Body of pancreas (tissue), 4 donors: Measurements from ENCODE around the gene EPHB1. TPM values are rescaled to one million over a fixed set of nuclear protein-coding genes. Genes with fewer than 3 reads are reported as not detected.

ENCODE experiments used
- ATAC-seq: fragments of 150-250 bp; one replicate; pipeline ENCODE4 v1.9.1; 2016
- DNase-seq, 4 donors: peaks; one replicate each; pipeline ENCODE4 v3.0.0-alpha.2; 2019
- H3K27ac ChIP-seq, 4 donors: fragments of 200-600 bp; sonication (generic); 1 replicate in 3 of 4; 2 replicates in 1 of 4; pipeline versions ENCODE4 v1.5.1 to v1.6.1; 2016 to 2019; ENCODE audit warnings: mild to moderate bottlenecking in 1 of 4, mixed read lengths in 1 of 4, moderate library complexity in 1 of 4
- H3K27me3 ChIP-seq, 2 donors: fragments of 200-600 bp; sonication (generic); one replicate each; pipeline ENCODE4 v1.6.0; 2016; ENCODE audit warnings: mild to moderate bottlenecking in 1 of 2
- H3K36me3 ChIP-seq, 2 donors: fragments of 200-600 bp; sonication (generic); replicated peaks in 1 of 2; 2 replicates each; pipeline ENCODE4 v1.5.1; 2016; ENCODE audit warnings: low read depth in 2 of 2; ENCODE audit not compliant: insufficient read depth in 1 of 2
- H3K4me1 ChIP-seq: fragments of 200-600 bp; sonication (generic); one replicate; pipeline ENCODE4 v1.6.0; 2016
- H3K4me3 ChIP-seq, 2 donors: fragments of 200-600 bp; sonication (generic); 1 replicate in 1 of 2; 2 replicates in 1 of 2; pipeline ENCODE4 v1.5.1; 2016 to 2019
- H3K9me3 ChIP-seq, 3 donors: fragments of 200-600 bp; sonication (generic); 1 replicate in 2 of 3; 2 replicates in 1 of 3; pipeline ENCODE4 v1.5.1; 2016
- POLR2A ChIP-seq, 3 donors: fragments of 450-650 bp; IDR thresholded peaks; one replicate each; pipeline ENCODE4 v1.6.1; 2016; ENCODE audit warnings: antibody characterized with exemption in 3 of 3, mild to moderate bottlenecking in 2 of 3
- WGBS, 2 donors: methylation state at CpG; one replicate each; pipeline ENCODE4 v1.1.5; 2017; 5-methylcytosine and 5-hydroxymethylcytosine counted together
- intact Hi-C: fragments of 100-400 bp; cut with DNase I; formaldehyde crosslinking; loops from one replicate; pipeline ENCODE4 v1.15.1; 2023
- total RNA-seq, 2 donors: library from RNA; depleted of rRNA; stranded (reverse); fragments of >200 nt; gene quantifications; one replicate each; pipeline ENCODE4 v1.1.0, GENCODE V29; 2016
- TF ChIP-seq, protein P1 (sequence below), 7 experiments: fragments of 450-650 bp in 4 of 7; fragments of 200-600 bp in 3 of 7; sonication (generic) in 3 of 7; IDR thresholded peaks; one replicate each; pipeline ENCODE4 v1.5.1; 2016 to 2019; ENCODE audit warnings: antibody characterized with exemption in 7 of 7

Gene EPHB1
- total RNA-seq, 2 donors from 2014 or later: 1.3 TPM; not detected in 1

- H3K9me3 ChIP-seq: no peaks in the 10 kb centered on the region
- no peaks in the 10 kb centered on the region for H3K36me3 ChIP-seq
- ATAC-seq (no peak), DNase-seq (no peak)
- TF ChIP-seq, protein P1, sequence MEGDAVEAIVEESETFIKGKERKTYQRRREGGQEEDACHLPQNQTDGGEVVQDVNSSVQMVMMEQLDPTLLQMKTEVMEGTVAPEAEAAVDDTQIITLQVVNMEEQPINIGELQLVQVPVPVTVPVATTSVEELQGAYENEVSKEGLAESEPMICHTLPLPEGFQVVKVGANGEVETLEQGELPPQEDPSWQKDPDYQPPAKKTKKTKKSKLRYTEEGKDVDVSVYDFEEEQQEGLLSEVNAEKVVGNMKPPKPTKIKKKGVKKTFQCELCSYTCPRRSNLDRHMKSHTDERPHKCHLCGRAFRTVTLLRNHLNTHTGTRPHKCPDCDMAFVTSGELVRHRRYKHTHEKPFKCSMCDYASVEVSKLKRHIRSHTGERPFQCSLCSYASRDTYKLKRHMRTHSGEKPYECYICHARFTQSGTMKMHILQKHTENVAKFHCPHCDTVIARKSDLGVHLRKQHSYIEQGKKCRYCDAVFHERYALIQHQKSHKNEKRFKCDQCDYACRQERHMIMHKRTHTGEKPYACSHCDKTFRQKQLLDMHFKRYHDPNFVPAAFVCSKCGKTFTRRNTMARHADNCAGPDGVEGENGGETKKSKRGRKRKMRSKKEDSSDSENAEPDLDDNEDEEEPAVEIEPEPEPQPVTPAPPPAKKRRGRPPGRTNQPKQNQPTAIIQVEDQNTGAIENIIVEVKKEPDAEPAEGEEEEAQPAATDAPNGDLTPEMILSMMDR (IDR thresholded peaks at IDR 0.05): no peak
- TF ChIP-seq POLR2A (IDR thresholded peaks at IDR 0.05): no peak
- WGBS, 2 donors: 75 to 83% methylated on average over 3 of the region's 3 CpGs
- H3K4me3 ChIP-seq: no peak overlapping the region
- intact Hi-C loops: no loop called here
- H3K4me1 ChIP-seq: no peaks in the 10 kb centered on the region
- no peaks in the 10 kb centered on the region for H3K27me3 ChIP-seq
- no peak overlapping the region for H3K27ac ChIP-seq
Observed at GRCh38 chr3:135197856-135198255, 402.8 kb downstream of the EPHB1 start.

DNA sequence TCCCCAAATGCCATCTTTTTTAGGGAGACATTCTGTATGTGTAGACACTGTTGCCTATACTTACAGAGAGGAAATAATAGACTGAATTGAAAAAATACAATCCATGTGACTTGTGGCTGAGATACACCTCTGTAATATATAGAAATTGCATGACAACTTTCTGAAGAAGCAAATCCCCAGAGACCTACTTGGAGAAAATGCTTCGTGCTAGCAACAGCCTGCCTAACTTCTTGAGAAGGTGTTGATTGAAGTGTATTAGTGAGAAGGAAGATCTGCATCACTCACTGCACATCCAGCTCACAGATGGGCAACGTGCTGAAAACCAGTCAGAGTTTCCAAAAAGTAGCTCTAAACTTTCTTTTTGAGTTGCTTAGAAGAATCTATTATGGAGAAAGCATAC is 404.1 kb downstream of the EPHB1 start:
- Histone ChIP-seq H3K27me3 (no peaks in the 10 kb centered on the region), H3K27ac (no peak overlapping the region), H3K4me1 (no peaks in the 10 kb centered on the region), H3K36me3 (no peaks in the 10 kb centered on the region), H3K4me3 (no peak overlapping the region), H3K9me3 (no peaks in the 10 kb centered on the region)
- no peak for TF ChIP-seq POLR2A (IDR thresholded peaks at IDR 0.05)
- TF ChIP-seq, protein P1 (IDR thresholded peaks at IDR 0.05): no peak
- intact Hi-C loops: no loop called here
- no peak for DNase-seq
- 41 to 49% methylated on average over 2 of the region's 2 CpGs for WGBS, 2 donors
- no peak for ATAC-seq

DNA sequence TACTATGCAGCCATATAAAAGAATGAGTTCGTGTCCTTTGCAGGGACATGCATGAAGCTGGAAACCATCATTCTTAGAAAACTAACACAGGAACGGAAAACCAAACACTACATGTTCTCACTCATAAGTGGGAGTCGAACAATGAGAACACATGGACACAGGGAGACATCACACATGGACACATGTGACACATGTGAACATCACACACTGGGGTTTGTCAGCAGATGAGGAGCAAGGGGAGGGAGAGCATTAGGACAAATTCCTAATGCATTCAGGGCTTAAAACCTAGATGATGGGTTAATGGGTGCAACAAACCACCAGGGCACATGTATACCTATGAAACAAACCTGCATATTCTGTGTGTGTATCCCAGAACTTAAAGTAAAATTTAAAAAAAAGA is 408.0 kb downstream of the EPHB1 start:
- no peak for DNase-seq
- H3K36me3 ChIP-seq: no peaks in the 10 kb centered on the region
- no peaks in the 10 kb centered on the region for H3K9me3 ChIP-seq
- H3K27ac ChIP-seq: no peak overlapping the region
- ATAC-seq: no peak
- no peaks in the 10 kb centered on the region for H3K4me1 ChIP-seq
- intact Hi-C loops: no loop called here
- no peaks in the 10 kb centered on the region for H3K27me3 ChIP-seq
- H3K4me3 ChIP-seq: no peak overlapping the region
- 70 to 82% methylated on average over 3 of the region's 3 CpGs for WGBS, 2 donors
- TF ChIP-seq, protein P1 (IDR thresholded peaks at IDR 0.05): no peak
- no peak for TF ChIP-seq POLR2A (IDR thresholded peaks at IDR 0.05)

DNA sequence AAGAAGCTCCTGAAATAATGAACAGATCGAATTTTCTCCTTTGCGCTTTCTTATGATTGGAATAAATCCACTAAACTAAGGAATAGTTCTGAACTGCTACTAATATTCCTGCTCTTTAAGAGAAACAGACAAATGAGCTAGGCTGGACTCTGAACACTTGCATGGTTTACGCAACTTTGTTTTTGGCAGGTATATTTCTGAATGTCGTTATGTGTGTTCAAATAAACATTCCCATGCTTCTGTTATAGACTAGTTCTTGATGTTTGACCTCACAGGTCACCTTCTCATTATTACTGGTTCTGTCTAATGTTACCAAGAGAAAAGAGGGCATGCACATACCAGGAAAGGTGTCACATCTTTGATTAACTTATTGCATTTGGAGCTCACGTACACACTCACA is 418.2 kb downstream of the EPHB1 start:
- intact Hi-C loops: loop anchor here (5.0 kb wide), 1 partner anchor 544 kb away; no protein-coding TSS in a partner anchor
- TF ChIP-seq, protein P1 (IDR thresholded peaks at IDR 0.05): no peak
- no peak for TF ChIP-seq POLR2A (IDR thresholded peaks at IDR 0.05)
- ATAC-seq (no peak), DNase-seq (no peak)
- no peak overlapping the region for H3K4me3 ChIP-seq
- no peaks in the 10 kb centered on the region for H3K9me3 ChIP-seq
- H3K27ac ChIP-seq: no peak overlapping the region
- no peaks in the 10 kb centered on the region for H3K4me1 ChIP-seq
- 49 to 69% methylated on average over 5 of the region's 5 CpGs for WGBS, 2 donors
- no peaks in the 10 kb centered on the region for H3K27me3 ChIP-seq
- no peaks in the 10 kb centered on the region for H3K36me3 ChIP-seq

DNA sequence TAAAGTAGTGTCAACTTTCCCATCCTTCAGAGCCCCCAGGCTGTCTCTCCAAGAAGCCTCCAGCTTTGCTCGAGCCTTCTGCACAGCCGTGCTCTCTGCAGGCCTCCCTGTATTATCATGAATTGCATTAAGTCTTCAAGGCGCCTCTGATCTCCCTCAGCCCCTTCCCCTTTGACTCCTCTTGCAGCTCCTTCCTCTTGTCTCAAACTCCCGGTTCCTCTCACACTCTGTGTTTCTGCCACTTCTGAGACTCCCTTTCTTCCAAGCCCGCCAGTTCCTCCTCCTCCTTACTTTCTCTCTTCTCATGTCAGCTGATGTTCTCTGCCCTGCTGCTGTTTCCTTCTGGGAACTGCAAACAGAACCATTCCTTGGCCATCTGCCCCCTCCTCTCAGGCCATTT is 418.8 kb downstream of the EPHB1 start:
- Histone ChIP-seq H3K36me3 (no peaks in the 10 kb centered on the region), H3K4me1 (no peaks in the 10 kb centered on the region), H3K27ac (no peak overlapping the region), H3K4me3 (no peak overlapping the region), H3K27me3 (no peaks in the 10 kb centered on the region), H3K9me3 (no peaks in the 10 kb centered on the region)
- 46 to 64% methylated on average over 5 of the region's 5 CpGs for WGBS, 2 donors
- no peak for TF ChIP-seq POLR2A (IDR thresholded peaks at IDR 0.05)
- TF ChIP-seq, protein P1 (IDR thresholded peaks at IDR 0.05): no peak
- DNase-seq (no peak), ATAC-seq (no peak)
- intact Hi-C loops: loop anchor here (5.0 kb wide), 1 partner anchor 543 kb away; no protein-coding TSS in a partner anchor
